ENCODE measurements around the gene SOX18. TPM values are rescaled to one million over a fixed set of nuclear protein-coding genes. Genes with fewer than 3 reads are reported as not detected.

The SOX18 gene
- total and polyA plus RNA-seq, 2 of the 13 experiments (the other 11 are each of a cell fraction or from before 2014, with no cell fraction given), result 1.6 to 1.9 TPM

GRCh38 chr20:64080013-64080812 is 30.8 kb upstream of the SOX18 start, which contains the start of gene OPRL1 (continued):
- TF ChIP-seq ZNF230 (CRISPR knock-in tag; IDR thresholded peaks at IDR 0.05), result 0 out of 2 replicates have a peak, but pooled peaks have one; percentile 15
- peak; percentile 68; the same call in 1 of the 2 replicates for TF ChIP-seq PAX8 (CRISPR knock-in tag; IDR thresholded peaks at IDR 0.05; ENCODE audit: borderline replicate concordance)
- TF ChIP-seq JUNB (CRISPR knock-in tag; IDR thresholded peaks at IDR 0.05; ENCODE audit: borderline replicate concordance), result no peak
- TF ChIP-seq POLR2G (IDR thresholded peaks at IDR 0.05; ENCODE audit: low read depth, low read length), result peak; percentile 56; the same call in 1 of the 2 replicates
- TF ChIP-seq ZFX (CRISPR knock-in tag; IDR thresholded peaks at IDR 0.05; ENCODE audit: low read depth), result peak; percentile 19; the same call in 1 of the 2 replicates
- TF ChIP-seq ZNF552 (CRISPR knock-in tag; IDR thresholded peaks at IDR 0.05; ENCODE audit: borderline replicate concordance), result 0 out of 2 replicates have a peak, but pooled peaks have one; percentile 44
- 0 out of 2 replicates have a peak, but pooled peaks have one; percentile 13 for TF ChIP-seq MTF2 (CRISPR knock-in tag; IDR thresholded peaks at IDR 0.05; ENCODE audit: borderline replicate concordance)
- no peak for TF ChIP-seq MIER3 (CRISPR knock-in tag; IDR thresholded peaks at IDR 0.05; ENCODE audit: borderline replicate concordance)
- 0 out of 2 replicates have a peak, but pooled peaks have one; percentile 51 for TF ChIP-seq NR1H2 (CRISPR knock-in tag; IDR thresholded peaks at IDR 0.05; ENCODE audit: borderline replicate concordance, low read depth)
- 0 out of 2 replicates have a peak, but pooled peaks have one; percentile 24 for TF ChIP-seq ZFP91 (CRISPR knock-in tag; IDR thresholded peaks at IDR 0.05; ENCODE audit: borderline replicate concordance)
- peak; percentile 51 for TF ChIP-seq HNF1B (CRISPR knock-in tag; IDR thresholded peaks at IDR 0.05)
- no peak for TF ChIP-seq ZNF737 (CRISPR knock-in tag; IDR thresholded peaks at IDR 0.05; ENCODE audit: borderline replicate concordance)
- 0 out of 2 replicates have a peak, but pooled peaks have one; percentile 33 for TF ChIP-seq ZNF362 (CRISPR knock-in tag; IDR thresholded peaks at IDR 0.05; ENCODE audit: borderline replicate concordance)
- peak; percentile 22; the same call in 1 of the 2 replicates for TF ChIP-seq ZBTB38 (CRISPR knock-in tag; IDR thresholded peaks at IDR 0.05)
- peak; percentile 39; the same call in 1 of the 2 replicates for TF ChIP-seq ZFY (CRISPR knock-in tag; IDR thresholded peaks at IDR 0.05)
- peak; percentile 62; the same call in 1 of the 2 replicates for TF ChIP-seq NFE2L1 (CRISPR knock-in tag; IDR thresholded peaks at IDR 0.05; ENCODE audit: borderline replicate concordance)
- TF ChIP-seq HDAC1 (CRISPR knock-in tag; IDR thresholded peaks at IDR 0.05), result peak; percentile 43; the same call in 1 of the 2 replicates

Data from HepG2 (cell line).